Vagina (tissue), 2 donors: ENCODE results near the gene NRP1. TPM values are rescaled to one million over a fixed set of nuclear protein-coding genes. Genes with fewer than 3 reads are reported as not detected.

ENCODE experiments used
- DNase-seq, 2 donors: peaks; one replicate each; pipeline ENCODE4 v3.0.0-alpha.2; 2017; ENCODE audit errors: extremely low spot score in 2 of 2
- H3K27ac ChIP-seq: fragments of 200-600 bp; sonication (generic); one replicate; pipeline ENCODE4 v1.5.1; 2019
- H3K27me3 ChIP-seq: fragments of 200-600 bp; sonication (generic); one replicate; pipeline ENCODE4 v1.5.1; 2019
- H3K36me3 ChIP-seq, 2 donors: fragments of 200-600 bp; sonication (generic); one replicate each; pipeline ENCODE4 v1.5.1; 2017 to 2019
- H3K4me1 ChIP-seq: fragments of 200-600 bp; sonication (generic); one replicate; pipeline ENCODE4 v1.5.1; 2019
- H3K4me3 ChIP-seq, 2 donors: fragments of 200-600 bp; sonication (generic); 1 replicate in 1 of 2; 2 replicates in 1 of 2; pipeline ENCODE4 v1.5.1; 2016 to 2019
- H3K9me3 ChIP-seq: fragments of 200-600 bp; sonication (generic); one replicate; pipeline ENCODE4 v1.5.1; 2019
- CTCF ChIP-seq, 3 experiments: fragments of 450-650 bp in 2 of 3; fragments of 200-600 bp in 1 of 3; sonication (generic) in 1 of 3; IDR thresholded peaks; one replicate each; pipeline ENCODE4 v1.5.1; 2017 to 2019; ENCODE audit warnings: antibody characterized with exemption in 3 of 3, mild to moderate bottlenecking in 2 of 3, moderate library complexity in 2 of 3
- POLR2A ChIP-seq, 2 donors: fragments of 450-650 bp; IDR thresholded peaks; one replicate each; pipeline ENCODE4 v1.6.1; 2017; ENCODE audit warnings: antibody characterized with exemption in 2 of 2, mild to moderate bottlenecking in 2 of 2, moderate library complexity in 2 of 2
- POLR2AphosphoS5 ChIP-seq, 2 donors: sonication (generic); formaldehyde crosslinking; IDR thresholded peaks; one replicate each; pipeline ENCODE4 v1.9.0; 2017; ENCODE audit warnings: antibody characterized with exemption in 2 of 2, mild to moderate bottlenecking in 2 of 2, low read depth in 1 of 2; ENCODE audit not compliant: insufficient read depth in 1 of 2
- intact Hi-C: fragments of 100-400 bp; cut with DNase I; formaldehyde crosslinking; loops from one replicate; pipeline ENCODE4 v1.15.1; 2023
- total RNA-seq: library from RNA; depleted of rRNA; stranded (reverse); fragments of >200 nt; gene quantifications from one replicate; pipeline ENCODE4 v1.2.3, GENCODE V29; 2016

NRP1 gene
- total RNA-seq, 1 donor from 2014 or later = 52.5 TPM

GRCh38 chr10:33192190-33192589 is 142.3 kb downstream of the NRP1 start:
- Histone ChIP-seq H3K27me3 (no peaks in the 10 kb centered on the region), H3K4me3 (no peak overlapping the region), H3K36me3 (no peaks in the 10 kb centered on the region), H3K4me1 (peaks cover 42% of the 10 kb centered on the region), H3K9me3 (no peaks in the 10 kb centered on the region), H3K27ac (no peak overlapping the region)
- intact Hi-C loops = loop anchor here (5.0 to 10.0 kb wide), 2 partner anchors 143 to 910 kb away; partner anchors contain the start of gene NRP1
- no peak for TF ChIP-seq POLR2AphosphoS5 (IDR thresholded peaks at IDR 0.05; ENCODE audit: insufficient read depth in 1 of 2, low read depth in 1 of 2)
- no peak for TF ChIP-seq CTCF (IDR thresholded peaks at IDR 0.05)
- TF ChIP-seq POLR2A (IDR thresholded peaks at IDR 0.05) = no peak
- no peak for DNase-seq

DNA sequence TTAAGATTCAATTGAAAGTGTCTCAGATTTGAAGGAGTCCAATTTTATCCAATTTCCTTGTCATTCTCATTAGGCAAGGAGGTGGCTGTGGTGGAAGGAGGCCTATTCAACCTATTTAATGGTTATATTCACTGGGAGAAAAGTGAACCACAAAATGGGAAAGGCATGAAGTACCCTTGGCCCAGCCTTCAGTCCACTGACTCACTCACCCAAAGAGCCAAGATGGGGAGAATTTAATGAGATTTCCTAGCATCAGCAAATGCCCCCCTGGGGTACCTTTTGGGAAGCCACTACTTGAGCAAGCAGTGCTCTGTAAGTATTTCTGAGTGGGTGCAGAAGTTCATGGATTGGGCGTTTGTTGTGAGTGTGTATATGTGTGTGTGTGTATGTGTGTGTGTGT is 144.1 kb downstream of the NRP1 start:
- intact Hi-C loops = loop anchor here (5.0 to 10.0 kb wide), 2 partner anchors 144 to 912 kb away; partner anchors contain the start of gene NRP1
- Histone ChIP-seq H3K9me3 (no peaks in the 10 kb centered on the region), H3K4me1 (peaks cover 29% of the 10 kb centered on the region), H3K27ac (no peak overlapping the region), H3K36me3 (no peaks in the 10 kb centered on the region), H3K27me3 (no peaks in the 10 kb centered on the region), H3K4me3 (no peak overlapping the region)
- TF ChIP-seq POLR2A (IDR thresholded peaks at IDR 0.05) (no peak), CTCF (IDR thresholded peaks at IDR 0.05) (no peak), POLR2AphosphoS5 (IDR thresholded peaks at IDR 0.05; ENCODE audit: insufficient read depth in 1 of 2, low read depth in 1 of 2) (no peak)
- DNase-seq = no peak

DNA sequence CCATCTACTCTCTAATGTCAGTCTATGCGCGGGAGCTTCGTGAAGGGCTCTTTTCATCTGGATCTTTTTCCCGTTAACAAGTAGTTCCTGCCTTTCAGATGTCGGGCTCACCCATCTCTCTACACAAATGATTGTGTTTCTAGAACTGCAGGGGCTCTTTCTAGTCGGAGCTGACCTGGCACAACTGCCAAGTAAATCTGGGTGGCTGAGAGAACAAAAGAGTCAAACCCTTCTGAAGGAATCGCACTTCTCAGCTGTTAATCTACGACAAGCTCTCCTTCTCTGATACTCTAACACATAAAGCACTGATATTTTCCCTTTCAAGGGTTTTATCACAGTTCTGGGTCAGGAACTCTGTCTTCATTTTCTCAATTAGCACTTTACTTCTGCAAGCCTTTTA is 144.7 kb downstream of the NRP1 start:
- no peaks in the 10 kb centered on the region for H3K36me3 ChIP-seq
- H3K27me3 ChIP-seq = no peaks in the 10 kb centered on the region
- peaks cover 27% of the 10 kb centered on the region for H3K4me1 ChIP-seq
- H3K27ac ChIP-seq = no peak overlapping the region
- TF ChIP-seq CTCF (IDR thresholded peaks at IDR 0.05) = no peak
- H3K9me3 ChIP-seq = no peaks in the 10 kb centered on the region
- DNase-seq = no peak
- intact Hi-C loops = loop anchor here (5.0 to 10.0 kb wide), 2 partner anchors 145 to 912 kb away; partner anchors contain the start of gene NRP1
- H3K4me3 ChIP-seq = no peak overlapping the region

GRCh38 chr10:33189363-33189762 is 145.1 kb downstream of the NRP1 start:
- no peak for DNase-seq
- no peak for TF ChIP-seq POLR2A (IDR thresholded peaks at IDR 0.05)
- no peak for TF ChIP-seq POLR2AphosphoS5 (IDR thresholded peaks at IDR 0.05; ENCODE audit: insufficient read depth in 1 of 2, low read depth in 1 of 2)
- no peak for TF ChIP-seq CTCF (IDR thresholded peaks at IDR 0.05)
- intact Hi-C loops = no loop called here
- Histone ChIP-seq H3K27ac (no peak overlapping the region), H3K36me3 (no peaks in the 10 kb centered on the region), H3K9me3 (no peaks in the 10 kb centered on the region), H3K27me3 (no peaks in the 10 kb centered on the region), H3K4me3 (no peak overlapping the region), H3K4me1 (peaks cover 23% of the 10 kb centered on the region)

DNA sequence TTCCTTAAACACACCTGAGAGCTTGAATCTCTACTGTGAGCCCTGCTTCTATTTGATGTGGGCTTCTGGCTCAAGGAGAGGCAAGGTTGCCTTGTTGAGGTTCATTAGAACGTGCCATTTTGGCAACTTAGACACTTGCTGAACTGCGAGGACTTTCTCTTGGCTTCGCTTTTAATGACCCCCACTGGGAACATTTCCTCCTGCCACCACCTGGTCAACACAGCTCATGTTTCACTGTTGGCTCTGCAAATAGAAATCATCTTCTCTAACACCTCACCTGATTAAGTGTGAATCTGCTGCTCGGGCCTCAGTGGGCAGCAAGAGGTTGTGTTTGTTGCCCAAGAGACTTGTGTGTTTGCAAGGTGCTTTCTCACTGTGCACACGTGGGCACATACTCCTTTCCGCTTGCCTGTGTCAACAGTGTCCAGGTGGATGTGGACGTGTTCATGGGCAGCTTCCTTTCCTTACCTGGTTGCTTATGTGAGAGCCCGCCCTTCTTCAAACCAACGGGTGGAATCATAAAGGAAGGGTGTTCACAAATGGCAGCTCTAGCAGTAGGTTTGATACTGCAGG is 147.0 kb downstream of the NRP1 start:
- Histone ChIP-seq H3K27me3 (no peaks in the 10 kb centered on the region), H3K36me3 (no peaks in the 10 kb centered on the region), H3K27ac (no peak overlapping the region), H3K9me3 (no peaks in the 10 kb centered on the region), H3K4me1 (peaks cover 5% of the 10 kb centered on the region), H3K4me3 (no peak overlapping the region)
- intact Hi-C loops = no loop called here
- TF ChIP-seq POLR2A (IDR thresholded peaks at IDR 0.05) (no peak), POLR2AphosphoS5 (IDR thresholded peaks at IDR 0.05; ENCODE audit: insufficient read depth in 1 of 2, low read depth in 1 of 2) (no peak), CTCF (IDR thresholded peaks at IDR 0.05) (no peak)
- no peak for DNase-seq
